Astrocyte (in vitro differentiated cells and primary cell): ENCODE results near the gene PARD3B.

Source experiments
- EZH2 ChIP-seq: IDR thresholded peaks from 2 replicates; pipeline ENCODE4 v1.6.1; 2012; ENCODE audit warnings: mild to moderate bottlenecking, low read length, inconsistent platforms; ENCODE audit not compliant: insufficient read depth
- TF ChIP-seq, protein P1 (sequence below): IDR thresholded peaks from 2 replicates; pipeline ENCODE4 v1.5.1; 2011; ENCODE audit warnings: low read depth, mild to moderate bottlenecking, inconsistent platforms, low read length, moderate library complexity; ENCODE audit not compliant: insufficient read depth

DNA sequence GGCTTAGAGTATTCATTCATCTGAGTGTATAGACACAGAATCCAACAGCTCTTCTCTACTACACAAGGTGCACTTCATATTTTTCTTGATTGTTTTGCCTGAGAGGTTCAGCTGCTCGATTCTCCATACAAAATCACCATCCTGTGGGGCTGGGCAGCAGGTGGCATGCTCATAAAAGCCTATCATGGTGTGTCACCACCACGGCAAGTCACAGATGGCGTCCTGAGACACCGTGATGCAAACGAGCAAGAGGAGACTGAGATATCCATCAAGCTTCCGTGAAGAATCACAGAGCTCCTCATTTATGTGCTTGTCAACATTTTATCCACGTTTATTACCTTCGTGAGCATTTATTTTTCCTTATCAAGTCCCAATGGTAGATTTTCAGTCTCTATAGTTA is 1114.6 kb downstream of the PARD3B start:
- TF ChIP-seq, protein P1, sequence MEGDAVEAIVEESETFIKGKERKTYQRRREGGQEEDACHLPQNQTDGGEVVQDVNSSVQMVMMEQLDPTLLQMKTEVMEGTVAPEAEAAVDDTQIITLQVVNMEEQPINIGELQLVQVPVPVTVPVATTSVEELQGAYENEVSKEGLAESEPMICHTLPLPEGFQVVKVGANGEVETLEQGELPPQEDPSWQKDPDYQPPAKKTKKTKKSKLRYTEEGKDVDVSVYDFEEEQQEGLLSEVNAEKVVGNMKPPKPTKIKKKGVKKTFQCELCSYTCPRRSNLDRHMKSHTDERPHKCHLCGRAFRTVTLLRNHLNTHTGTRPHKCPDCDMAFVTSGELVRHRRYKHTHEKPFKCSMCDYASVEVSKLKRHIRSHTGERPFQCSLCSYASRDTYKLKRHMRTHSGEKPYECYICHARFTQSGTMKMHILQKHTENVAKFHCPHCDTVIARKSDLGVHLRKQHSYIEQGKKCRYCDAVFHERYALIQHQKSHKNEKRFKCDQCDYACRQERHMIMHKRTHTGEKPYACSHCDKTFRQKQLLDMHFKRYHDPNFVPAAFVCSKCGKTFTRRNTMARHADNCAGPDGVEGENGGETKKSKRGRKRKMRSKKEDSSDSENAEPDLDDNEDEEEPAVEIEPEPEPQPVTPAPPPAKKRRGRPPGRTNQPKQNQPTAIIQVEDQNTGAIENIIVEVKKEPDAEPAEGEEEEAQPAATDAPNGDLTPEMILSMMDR: no peak
- TF ChIP-seq EZH2: no peak
